T-helper 2 cell (primary cell): ENCODE data around the gene ANKRD11.

Source experiments
- DNase-seq, 5 experiments: peaks; one replicate each; pipeline versions ENCODE4 v3.0.0 to v3.0.0-alpha.2; 2012 to 2022
- total RNA-seq, 2 donors: gene quantifications; one replicate each; lab custom pipeline; 2026; lab: John Stamatoyannopoulos, UW

The ANKRD11 gene
- 184 to 355 reads per million in 2 donors for total RNA-seq

GRCh38 chr16:89490439-89491237, at the start of gene ANKRD11:
Gene ANKRD11 (minus strand): TSS chr16:89490561. CDS start chr16:89317019, 173,542 bp downstream.
- peak; percentile 94 to 100 (median 99) for DNase-seq

GRCh38 chr16:89538286-89538685, 47.9 kb upstream of the ANKRD11 start:
- no peak for DNase-seq

- DNase-seq, result no peak
These were observed 47.2 kb upstream of the ANKRD11 start for GRCh38 chr16:89537549-89537925.

- DNase-seq, result no peak
These were observed 46.7 kb upstream of the ANKRD11 start for GRCh38 chr16:89536886-89537548.

GRCh38 chr16:89536371-89536770, 46.0 kb upstream of the ANKRD11 start:
- DNase-seq, result no peak

- DNase-seq, result peak in 2 of 5 experiments; percentile 38 to 80
These were observed 43.9 kb upstream of the ANKRD11 start for GRCh38 chr16:89534252-89534756.

- no peak for DNase-seq
These were observed 41.6 kb upstream of the ANKRD11 start for GRCh38 chr16:89531821-89532526.

- DNase-seq, result no peak
These were observed 40.3 kb upstream of the ANKRD11 start for GRCh38 chr16:89530401-89531381.

GRCh38 chr16:89529097-89529496, 38.7 kb upstream of the ANKRD11 start:
- DNase-seq, result no peak

GRCh38 chr16:89525146-89525913, 35.0 kb upstream of the ANKRD11 start:
- DNase-seq, result no peak

GRCh38 chr16:89523680-89524344, 33.5 kb upstream of the ANKRD11 start:
- DNase-seq, result no peak

- DNase-seq, result no peak
These were observed 31.9 kb upstream of the ANKRD11 start for GRCh38 chr16:89522287-89522686.

- DNase-seq, result no peak
These were observed 29.5 kb upstream of the ANKRD11 start for GRCh38 chr16:89519881-89520280.

GRCh38 chr16:89517128-89517527, 26.8 kb upstream of the ANKRD11 start:
- no peak for DNase-seq

GRCh38 chr16:89512453-89512852, 22.1 kb upstream of the ANKRD11 start:
- no peak for DNase-seq

GRCh38 chr16:89511374-89511773, 21.0 kb upstream of the ANKRD11 start:
- no peak for DNase-seq

GRCh38 chr16:89510526-89510925, 20.2 kb upstream of the ANKRD11 start:
- no peak for DNase-seq

- DNase-seq, result peak; percentile 80 to 92 (median 85)
These were observed 17.7 kb upstream of the ANKRD11 start, which contains the start of gene SPG7 for GRCh38 chr16:89507834-89508590. Gene SPG7 (plus strand): TSS chr16:89508403. CDS start chr16:89508418, 15 bp downstream.

- peak in 1 of 5 experiments; percentile 50 for DNase-seq
These were observed 17.0 kb upstream of the ANKRD11 start for GRCh38 chr16:89507214-89507833.
